H1 (cell line): Measurements from ENCODE around the gene PLCH2. TPM values are rescaled to one million over a fixed set of nuclear protein-coding genes. Genes with fewer than 3 reads are reported as not detected.

ENCODE experiments used
- CTCF ChIA-PET: fragments of 300-600 bp; sonication (Branson Sonifier 250); formaldehyde crosslinking; loops from one replicate; lab custom pipeline; 2021; ENCODE audit not compliant: partially characterized antibody; lab: Charles Lee
- POLR2A ChIA-PET: fragments of 300-600 bp; sonication (Branson Sonifier 250); formaldehyde crosslinking; loops from one replicate; lab custom pipeline; 2021; ENCODE audit warnings: inconsistent platforms; ENCODE audit not compliant: partially characterized antibody; lab: Charles Lee
- DNase-seq, 2 experiments: peaks; one replicate each; pipeline versions ENCODE4 v3.0.0 to v3.0.0-alpha.2; 2010 to 2022; ENCODE audit warnings: low spot score in 2 of 2, low read depth in 1 of 2, mixed read lengths in 1 of 2
- FAIRE-seq: peaks from 2 replicates; lab custom pipeline; 2011; peaks lifted over from hg19 to GRCh38; lab: Jason Lieb, UNC
- H2AFZ ChIP-seq: 2 replicates; pipeline ENCODE4 v1.8.1; 2012; ENCODE audit warnings: low read length, inconsistent platforms
- H2AK5ac ChIP-seq: 2 replicates; pipeline ENCODE4 v1.6.1; 2013; ENCODE audit warnings: low read depth, low read length
- H2BK120ac ChIP-seq: replicated peaks from 2 replicates; pipeline ENCODE3; 2013; ENCODE audit warnings: low read depth, low read length, inconsistent platforms
- H2BK12ac ChIP-seq: 2 replicates; pipeline ENCODE4 v1.6.1; 2013; ENCODE audit warnings: low read depth, low read length
- H2BK15ac ChIP-seq: 2 replicates; pipeline ENCODE4 v1.6.1; 2013; ENCODE audit warnings: low read length
- H2BK20ac ChIP-seq: 2 replicates; pipeline ENCODE4 v1.6.1; 2013; ENCODE audit warnings: low read length
- H2BK5ac ChIP-seq: 2 replicates; pipeline ENCODE4 v1.6.1; 2013; ENCODE audit warnings: low read depth, low read length
- H3K14ac ChIP-seq: 2 replicates; pipeline ENCODE4 v1.6.1; 2013; ENCODE audit warnings: inconsistent platforms; ENCODE audit not compliant: insufficient read length
- H3K18ac ChIP-seq: 2 replicates; pipeline ENCODE4 v1.6.1; 2013; ENCODE audit warnings: low read length; ENCODE audit errors: extremely low read depth
- H3K23ac ChIP-seq: 2 replicates; pipeline ENCODE4 v1.6.1; 2013; ENCODE audit warnings: inconsistent platforms; ENCODE audit not compliant: insufficient read length
- H3K23me2 ChIP-seq: 2 replicates; pipeline ENCODE4 v1.6.1; 2013; ENCODE audit warnings: low read depth, low read length
- H3K27ac ChIP-seq: 2 replicates; pipeline ENCODE4 v1.6.1; 2011; ENCODE audit warnings: low read depth, low read length, inconsistent platforms
- H3K27me3 ChIP-seq, 4 experiments: replicated peaks in 1 of 4; 1 replicate in 1 of 4; 2 replicates in 3 of 4; pipeline versions ENCODE4 v1.6.1 to v1.8.1; 2011 to 2013; ENCODE audit warnings: low read length in 3 of 4, mild to moderate bottlenecking in 3 of 4, inconsistent platforms in 2 of 4, mixed read lengths in 2 of 4, moderate library complexity in 1 of 4; ENCODE audit not compliant: control insufficient read depth in 3 of 4, insufficient read depth in 3 of 4; ENCODE audit errors: extremely low read depth in 1 of 4
- H3K36me3 ChIP-seq, 4 experiments: 2 replicates each; pipeline versions ENCODE4 v1.6.1 to v1.8.1; 2011 to 2013; ENCODE audit warnings: mild to moderate bottlenecking in 4 of 4, low read length in 3 of 4, moderate library complexity in 2 of 4, control low read depth in 1 of 4, inconsistent platforms in 1 of 4; ENCODE audit not compliant: insufficient read depth in 4 of 4, control insufficient read depth in 2 of 4
- H3K4ac ChIP-seq: replicated peaks from 2 replicates; pipeline ENCODE3; 2013; ENCODE audit warnings: low read length, low read depth, mixed read lengths, inconsistent platforms; ENCODE audit not compliant: insufficient read length
- H3K4me1 ChIP-seq, 4 experiments: replicated peaks in 1 of 4; 1 replicate in 1 of 4; 2 replicates in 3 of 4; pipeline versions ENCODE4 v1.6.1 to v1.8.1; 2011 to 2013; ENCODE audit warnings: low read length in 3 of 4, inconsistent platforms in 2 of 4, mixed read lengths in 1 of 4; ENCODE audit not compliant: insufficient read depth in 4 of 4, control insufficient read depth in 3 of 4
- H3K4me2 ChIP-seq, 2 experiments: 2 replicates each; pipeline versions ENCODE4 v1.6.1 to v1.8.1; 2011 to 2013; ENCODE audit warnings: low read depth in 2 of 2, low read length in 2 of 2, control low read depth in 1 of 2, inconsistent platforms in 1 of 2, mild to moderate bottlenecking in 1 of 2; ENCODE audit not compliant: insufficient read depth in 1 of 2
- H3K4me3 ChIP-seq, 4 experiments: fragments of 200-600, 300-600 bp in 1 of 4; sonication (generic), shearing (Covaris generic), sonication (Bioruptor Twin) in 1 of 4; 2 replicates each; pipeline versions ENCODE4 v1.5.1 to v1.8.1; 2011 to 2016; ENCODE audit warnings: low read length in 4 of 4, low read depth in 3 of 4, control low read depth in 2 of 4, inconsistent platforms in 2 of 4, mild to moderate bottlenecking in 2 of 4, mixed read lengths in 1 of 4, moderate library complexity in 1 of 4; ENCODE audit not compliant: insufficient read depth in 2 of 4; ENCODE audit errors: extremely low read depth in 1 of 4
- H3K56ac ChIP-seq: replicated peaks from 2 replicates; pipeline ENCODE3; 2013; ENCODE audit warnings: low read depth, mild to moderate bottlenecking, mixed read lengths, low read length, inconsistent platforms; ENCODE audit not compliant: insufficient read length
- H3K79me1 ChIP-seq: 2 replicates; pipeline ENCODE4 v1.6.1; 2013; ENCODE audit warnings: low read depth, low read length, control low read depth
- H3K79me2 ChIP-seq, 2 experiments: 2 replicates each; pipeline versions ENCODE4 v1.6.1 to v1.8.1; 2012 to 2013; ENCODE audit warnings: low read length in 2 of 2, mild to moderate bottlenecking in 2 of 2, inconsistent platforms in 1 of 2; ENCODE audit not compliant: insufficient read depth in 2 of 2, control insufficient read depth in 1 of 2
- H3K9ac ChIP-seq, 4 experiments: replicated peaks in 1 of 4; 1 replicate in 1 of 4; 2 replicates in 3 of 4; pipeline versions ENCODE4 v1.6.1 to v1.8.1; 2011 to 2013; ENCODE audit warnings: low read depth in 3 of 4, low read length in 3 of 4, control low read depth in 2 of 4, mild to moderate bottlenecking in 2 of 4, moderate library complexity in 2 of 4, inconsistent platforms in 1 of 4; ENCODE audit errors: extremely low read depth in 1 of 4
- H3K9me3 ChIP-seq, 2 experiments: 2 replicates each; pipeline versions ENCODE4 v1.6.1 to v1.8.1; 2012 to 2013; ENCODE audit warnings: mild to moderate bottlenecking in 2 of 2, moderate library complexity in 2 of 2, control low read depth in 1 of 2, inconsistent platforms in 1 of 2, low read depth in 1 of 2, low read length in 1 of 2, mixed read lengths in 1 of 2; ENCODE audit not compliant: insufficient read depth in 2 of 2
- H4K20me1 ChIP-seq, 2 experiments: replicated peaks in 1 of 2; 2 replicates each; pipeline versions ENCODE3 to v1.8.1; 2011 to 2013; ENCODE audit warnings: inconsistent platforms in 2 of 2, low read length in 2 of 2, mild to moderate bottlenecking in 1 of 2; ENCODE audit not compliant: insufficient read depth in 2 of 2, control insufficient read depth in 1 of 2
- H4K5ac ChIP-seq: 2 replicates; pipeline ENCODE4 v1.6.1; 2013; ENCODE audit warnings: low read length, low read depth, mixed read lengths, inconsistent platforms; ENCODE audit not compliant: insufficient read length
- H4K8ac ChIP-seq: 2 replicates; pipeline ENCODE4 v1.8.0; 2013; ENCODE audit warnings: mild to moderate bottlenecking, moderate library complexity, low read length, inconsistent platforms; ENCODE audit not compliant: insufficient read depth; ENCODE audit errors: extremely low read depth
- H4K91ac ChIP-seq: replicated peaks from 2 replicates; pipeline ENCODE3; 2013; ENCODE audit warnings: low read length, mixed read lengths, inconsistent platforms; ENCODE audit not compliant: insufficient read length
- ATF3 ChIP-seq: IDR thresholded peaks from 2 replicates; pipeline ENCODE4 v1.6.1; 2011; ENCODE audit warnings: low read depth, mild to moderate bottlenecking, low read length; ENCODE audit not compliant: insufficient read depth
- BACH1 ChIP-seq: IDR thresholded peaks from 2 replicates; pipeline ENCODE4 v1.6.1; 2012; ENCODE audit warnings: low read length, improper control_type of control experiment
- BRCA1 ChIP-seq: IDR thresholded peaks from 2 replicates; pipeline ENCODE4 v1.6.1; 2012; ENCODE audit warnings: low read depth, low read length, improper control_type of control experiment
- CBX8 ChIP-seq: fragments of 300-800, 300-1000 bp; sonication (generic); IDR thresholded peaks from 2 replicates; pipeline ENCODE4 v1.7.1; 2016; ENCODE audit warnings: low read depth, low read length, borderline replicate concordance
- CHD1 ChIP-seq: IDR thresholded peaks from 2 replicates; pipeline ENCODE4 v1.6.1; 2012; ENCODE audit warnings: low read depth, low read length, improper control_type of control experiment
- EGR1 ChIP-seq: IDR thresholded peaks from 2 replicates; pipeline ENCODE4 v1.6.1; 2011; ENCODE audit warnings: low read depth, low read length, borderline replicate concordance
- GABPA ChIP-seq: IDR thresholded peaks from 2 replicates; pipeline ENCODE4 v1.6.1; 2011; ENCODE audit warnings: mild to moderate bottlenecking, low read length, moderate library complexity, borderline replicate concordance; ENCODE audit not compliant: insufficient read depth
- MAX ChIP-seq: IDR thresholded peaks from 2 replicates; pipeline ENCODE4 v1.6.1; 2012; ENCODE audit warnings: inconsistent platforms
- POU5F1 ChIP-seq: IDR thresholded peaks from 2 replicates; pipeline ENCODE4 v1.6.1; 2011; ENCODE audit warnings: low read depth, mild to moderate bottlenecking, low read length, moderate library complexity
- YY1 ChIP-seq: IDR thresholded peaks from 2 replicates; pipeline ENCODE4 v1.6.1; 2011; ENCODE audit warnings: low read depth, mild to moderate bottlenecking, low read length
- ZNF274 ChIP-seq: IDR thresholded peaks from 2 replicates; pipeline ENCODE4 v1.7.0; 2012; ENCODE audit warnings: low read length, borderline replicate concordance; ENCODE audit errors: extremely low read depth
- WGBS, 2 experiments: shearing (Covaris generic) in 1 of 2; methylation state at CpG; one replicate each; pipeline versions ENCODE4 v1.1.6 to v1.1.7; 2013 to 2015; ENCODE audit warnings: low lambda C conversion rate in 2 of 2, mixed read lengths in 2 of 2, inconsistent platforms in 1 of 2, low coverage in 1 of 2, missing lambda C conversion rate in 1 of 2; ENCODE audit not compliant: insufficient replicate concordance in 2 of 2, insufficient coverage in 1 of 2, insufficient read length in 1 of 2; ENCODE audit errors: extremely low coverage in 1 of 2, missing lambda C conversion rate in 1 of 2; 5-methylcytosine and 5-hydroxymethylcytosine counted together
- polyA plus RNA-seq, 7 experiments: library from polyadenylated mRNA; depleted of rRNA in 3 of 7; stranded (reverse) in 5 of 7; unstranded in 2 of 7; fragments of >200 nt in 5 of 7; fragments of 200-250 nt in 2 of 7; gene quantifications; 1 replicate in 5 of 7; 2 replicates in 1 of 7; 4 replicates in 1 of 7; pipeline versions ENCODE4 v1.2.1 to v1.2.3, GENCODE V29; 2011 to 2013; ENCODE audit warnings: missing spikeins in 2 of 7, mixed read lengths in 2 of 7
- total RNA-seq: library from RNA; stranded (reverse); fragmentation: NEBNext Ultra II Directional; extraction: Animal tissue kit (Norgen Biotek cat#: 25700); gene quantifications from 2 replicates; pipeline ENCODE4 v1.2.1, GENCODE V29; 2021
- TF ChIP-seq, protein P1 (sequence below): IDR thresholded peaks from 2 replicates; pipeline ENCODE4 v1.6.1; 2012; ENCODE audit warnings: low read length, inconsistent platforms

Gene PLCH2
- total and polyA plus RNA-seq, 2 of the 8 experiments (the other 6 are each of a cell fraction or from before 2014, with no cell fraction given), result 0.14 to 0.19 TPM

GRCh38 chr1:2452932-2453315, 23.2 kb upstream of the PLCH2 start:
- no peak overlapping the region for H3K27ac ChIP-seq
- H3K79me1 ChIP-seq, result no peaks in the 10 kb centered on the region
- no peaks in the 10 kb centered on the region; a peak in 1 of 7 replicates for H3K27me3 ChIP-seq
- no peak overlapping the region for H2BK12ac ChIP-seq
- TF ChIP-seq CHD1, result no peak
- TF ChIP-seq GABPA, result no peak
- TF ChIP-seq CBX8, result no peak
- TF ChIP-seq YY1, result no peak
- no peak for TF ChIP-seq ATF3
- TF ChIP-seq, protein P1, sequence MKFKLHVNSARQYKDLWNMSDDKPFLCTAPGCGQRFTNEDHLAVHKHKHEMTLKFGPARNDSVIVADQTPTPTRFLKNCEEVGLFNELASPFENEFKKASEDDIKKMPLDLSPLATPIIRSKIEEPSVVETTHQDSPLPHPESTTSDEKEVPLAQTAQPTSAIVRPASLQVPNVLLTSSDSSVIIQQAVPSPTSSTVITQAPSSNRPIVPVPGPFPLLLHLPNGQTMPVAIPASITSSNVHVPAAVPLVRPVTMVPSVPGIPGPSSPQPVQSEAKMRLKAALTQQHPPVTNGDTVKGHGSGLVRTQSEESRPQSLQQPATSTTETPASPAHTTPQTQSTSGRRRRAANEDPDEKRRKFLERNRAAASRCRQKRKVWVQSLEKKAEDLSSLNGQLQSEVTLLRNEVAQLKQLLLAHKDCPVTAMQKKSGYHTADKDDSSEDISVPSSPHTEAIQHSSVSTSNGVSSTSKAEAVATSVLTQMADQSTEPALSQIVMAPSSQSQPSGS, result no peak
- no peak for TF ChIP-seq ZNF274
- TF ChIP-seq BRCA1, result no peak
- TF ChIP-seq EGR1, result no peak
- TF ChIP-seq MAX, result no peak
- no peak for TF ChIP-seq BACH1
- no peak for TF ChIP-seq POU5F1
- TF ChIP-seq, all 59 proteins: peak for 0
- Histone ChIP-seq H2AK5ac (no peak overlapping the region), H3K4ac (no peak overlapping the region), H4K91ac (no peak overlapping the region), H3K18ac (no peak overlapping the region), H2BK5ac (no peak overlapping the region), H3K4me1 (peaks cover 0 to 6% (median 4%) of the 10 kb centered on the region in 4 experiments; a peak in 4 of 7 replicates), H2AFZ (no peak overlapping the region), H3K4me2 (no peak overlapping the region), H2BK15ac (no peak overlapping the region), H2BK120ac (no peak overlapping the region), H3K79me2 (no peaks in the 10 kb centered on the region), H4K8ac (no peak overlapping the region; the same call in 1 of the 2 replicates), H3K9ac (no peak overlapping the region), H3K56ac (no peak overlapping the region), H3K9me3 (no peaks in the 10 kb centered on the region), H4K5ac (no peak overlapping the region), H3K14ac (no peak overlapping the region), H2BK20ac (no peak overlapping the region), H3K23me2 (no peaks in the 10 kb centered on the region), H3K4me3 (no peak overlapping the region), H3K23ac (no peak overlapping the region), H3K36me3 (no peaks in the 10 kb centered on the region), H4K20me1 (peaks cover 0 to 1% of the 10 kb centered on the region in 2 experiments)
- 85% methylated on average over 11 of the region's 19 CpGs; no CpG with 5 or more reads in 1 of the 2 experiments for WGBS, 2 experiments
- DNase-seq (no peak), FAIRE-seq (no peak)
- ChIA-PET POLR2A (interaction anchor here (0.9 kb wide), 1 partner anchor 33 kb away, joined by 3 read pairs; no protein-coding TSS in a partner anchor), CTCF (interaction anchor here (0.6 to 1.4 kb wide), 5 partner anchors 8 to 1166 kb away, joined by 3 to 4 read pairs (median 3); no protein-coding TSS in a partner anchor)
